Medulla oblongata (tissue), 1 donor: ENCODE measurements around the gene LACRT.
A peak's percentile ranks its signal among the peaks of the same experiment; 100 is the strongest.
"Not testable (repeated sequence)": the region's sequence is repeated elsewhere in the genome, so short reads cannot be mapped to it uniquely, and the experiment has no call there.

Source experiments
- DNase-seq: peaks from one replicate; pipeline ENCODE4 v3.0.0-alpha.2; 2015; ENCODE audit errors: extremely low spot score

The LACRT gene

GRCh38 chr12:54634795-54635194 lies at the start of gene LACRT:
LACRT (minus strand) TSS chr12:54634895; CDS start chr12:54634841, 54 bp downstream.
- DNase-seq = no peak

GRCh38 chr12:54683398-54683797 lies 48.7 kb upstream of the LACRT start:
- no peak for DNase-seq

- DNase-seq = no peak
These were observed 48.0 kb upstream of the LACRT start for GRCh38 chr12:54682674-54683073.

GRCh38 chr12:54680374-54680773 lies 45.7 kb upstream of the LACRT start:
- no peak for DNase-seq

- no peak for DNase-seq
These were observed 43.4 kb upstream of the LACRT start for GRCh38 chr12:54678131-54678530.

GRCh38 chr12:54667945-54668344 lies 33.2 kb upstream of the LACRT start:
- DNase-seq = no peak

GRCh38 chr12:54666008-54666407 lies 31.3 kb upstream of the LACRT start:
- DNase-seq = no peak

- DNase-seq = not testable (repeated sequence)
These were observed 30.4 kb upstream of the LACRT start for GRCh38 chr12:54665022-54665635.

- no peak for DNase-seq
These were observed 28.9 kb upstream of the LACRT start for GRCh38 chr12:54663603-54664002.

- no peak for DNase-seq
These were observed 27.3 kb upstream of the LACRT start for GRCh38 chr12:54662026-54662425.

- no peak for DNase-seq
These were observed 26.4 kb upstream of the LACRT start for GRCh38 chr12:54661048-54661447.

- DNase-seq = peak; percentile 35
These were observed 25.7 kb upstream of the LACRT start for GRCh38 chr12:54660320-54660962.

GRCh38 chr12:54658306-54659264 lies 23.9 kb upstream of the LACRT start:
- no peak for DNase-seq

GRCh38 chr12:54657105-54657607 lies 22.5 kb upstream of the LACRT start:
- DNase-seq = no peak

- DNase-seq = peak; percentile 42
These were observed 20.2 kb upstream of the LACRT start for GRCh38 chr12:54654926-54655325.

- DNase-seq = no peak
These were observed 18.3 kb upstream of the LACRT start for GRCh38 chr12:54653025-54653424.

- no peak for DNase-seq
These were observed 16.2 kb upstream of the LACRT start for GRCh38 chr12:54650889-54651288.

- DNase-seq = no peak
These were observed 15.7 kb upstream of the LACRT start for GRCh38 chr12:54650409-54650808.

- DNase-seq = no peak
These were observed 15.1 kb upstream of the LACRT start for GRCh38 chr12:54649825-54650224.

- DNase-seq = no peak
These were observed 13.6 kb upstream of the LACRT start, which contains the start of gene DCD for GRCh38 chr12:54648265-54648664. DCD (minus strand) TSS chr12:54648365; CDS start chr12:54648303, 62 bp downstream.

- no peak for DNase-seq
These were observed 6.9 kb upstream of the LACRT start for GRCh38 chr12:54641554-54641953.

GRCh38 chr12:54641089-54641488 lies 6.4 kb upstream of the LACRT start:
- no peak for DNase-seq
